Measurements from ENCODE around the gene SMPD1. TPM values are rescaled to one million over a fixed set of nuclear protein-coding genes. Genes with fewer than 3 reads are reported as not detected.

The SMPD1 gene
- polyA plus RNA-seq = 49.1 and 56.6 TPM in 2 replicates

GRCh38 chr11:6389905-6390717 lies at the start of gene SMPD1:
TSS of gene SMPD1 (plus strand) at chr11:6390474. CDS start at chr11:6390599, 125 bp downstream.

DNA sequence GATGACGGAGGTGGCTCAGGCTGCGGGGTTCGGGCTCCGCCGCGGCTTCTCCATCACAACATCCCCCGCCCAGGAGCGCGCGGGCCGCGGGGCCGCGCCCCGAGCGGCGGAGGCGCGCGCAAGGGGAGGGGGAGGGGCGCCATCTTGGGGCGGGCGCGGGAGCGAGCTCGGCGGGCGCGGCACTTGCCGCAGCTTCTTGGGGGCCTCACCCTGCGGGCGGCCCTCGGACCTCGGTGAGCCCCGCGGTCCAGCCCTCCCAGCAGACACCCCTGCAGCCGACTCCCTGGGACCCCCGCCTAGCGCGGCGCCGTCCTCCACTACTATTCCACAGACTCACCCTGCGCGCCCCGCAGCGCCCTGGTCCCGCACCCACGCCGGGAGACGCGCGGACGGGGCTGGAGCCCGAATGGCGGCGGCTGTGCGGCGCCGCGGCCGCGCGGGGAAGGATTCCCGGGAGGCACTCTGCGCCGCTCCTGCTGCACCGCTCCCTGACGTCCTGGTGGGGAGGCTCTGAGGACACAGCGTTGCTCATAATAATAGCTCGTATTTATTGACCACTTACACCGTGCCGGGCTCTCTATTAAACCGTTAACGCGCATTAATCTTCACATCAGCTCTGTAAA lies 28.8 kb downstream of the SMPD1 start, which contains the start of gene APBB1:
Gene APBB1, minus strand, starts transcription at position 86 of the 623 bp plus-strand sequence. CDS start 7,747 bp downstream, outside the sequence.

DNA sequence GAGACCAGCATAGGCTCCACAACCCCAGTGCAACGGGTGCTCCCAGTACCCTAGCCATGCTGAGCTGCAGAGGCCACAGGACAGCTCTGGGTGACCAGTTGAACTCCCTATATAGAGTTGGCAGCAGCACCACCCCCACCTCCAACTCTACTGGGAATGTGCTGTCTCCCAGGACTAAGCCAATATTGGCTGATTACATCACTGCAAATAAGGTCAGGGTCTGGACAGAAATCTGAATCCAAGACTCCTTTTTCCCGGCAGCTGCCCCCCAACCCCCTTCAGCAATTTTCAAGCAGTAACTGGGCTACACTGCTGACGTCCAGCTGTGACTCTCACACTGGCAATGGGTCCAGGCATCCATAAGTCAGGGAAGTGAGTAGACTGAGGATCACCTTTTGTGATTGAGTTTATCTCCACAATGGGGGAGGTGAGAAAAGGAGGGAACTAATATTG lies 50.7 kb downstream of the SMPD1 start, which contains the start of gene HPX:
Gene HPX, minus strand, starts transcription at position 82 of the 453 bp plus-strand sequence. Its CDS starts 24 bp downstream, at position 58.

Other genes starting within 250 kb of the SMPD1 start
- not detected in 2 replicates for gene OR52B2, start 220.1 kb upstream of the SMPD1 start, polyA plus RNA-seq
- not detected in 2 replicates for gene OR52W1, start 191.2 kb upstream of the SMPD1 start, polyA plus RNA-seq
- gene C11orf42, start 184.9 kb upstream of the SMPD1 start, polyA plus RNA-seq = not detected in 2 replicates
- gene FHIP1B, start 155.8 kb upstream of the SMPD1 start, polyA plus RNA-seq = 3.9 and 9.0 TPM in 2 replicates
- gene CNGA4, start 151.4 kb upstream of the SMPD1 start, polyA plus RNA-seq = not detected in 2 replicates
- 5.3 TPM in 1 of 2 replicates, not detected in the other for gene CCKBR, start 130.6 kb upstream of the SMPD1 start, polyA plus RNA-seq
- 0.79 and 3.7 TPM in 2 replicates for gene CAVIN3, start 70.0 kb upstream of the SMPD1 start, polyA plus RNA-seq
- 52.5 and 67.7 TPM in 2 replicates for gene APBB1, start 28.6 kb downstream of the SMPD1 start, polyA plus RNA-seq
- not detected in 2 replicates for gene HPX, start 50.5 kb downstream of the SMPD1 start, polyA plus RNA-seq
- 5.8 and 8.1 TPM in 2 replicates for gene TRIM3, start 83.5 kb downstream of the SMPD1 start, polyA plus RNA-seq
- gene ARFIP2, start 90.9 kb downstream of the SMPD1 start, polyA plus RNA-seq = 9.2 and 18.9 TPM in 2 replicates
- gene TIMM10B, start 91.0 kb downstream of the SMPD1 start, polyA plus RNA-seq = 33.8 and 37.8 TPM in 2 replicates
- gene DNHD1, start 106.8 kb downstream of the SMPD1 start, polyA plus RNA-seq = 0.52 TPM in 1 of 2 replicates, not detected in the other
- gene RRP8, start 213.1 kb downstream of the SMPD1 start, polyA plus RNA-seq = 2.5 and 10.6 TPM in 2 replicates
- 25.7 and 26.9 TPM in 2 replicates for gene ILK, start 213.3 kb downstream of the SMPD1 start, polyA plus RNA-seq
- 46.1 and 88.1 TPM in 2 replicates for gene TAF10, start 221.7 kb downstream of the SMPD1 start, polyA plus RNA-seq
- gene TPP1, start 228.9 kb downstream of the SMPD1 start, polyA plus RNA-seq = 32.0 and 39.2 TPM in 2 replicates